ENCODE data around the gene NPR1. TPM values are rescaled to one million over a fixed set of nuclear protein-coding genes. Genes with fewer than 3 reads are reported as not detected.
A peak's percentile ranks its signal among the peaks of the same experiment; 100 is the strongest.
"Not testable (repeated sequence)": the region's sequence is repeated elsewhere in the genome, so short reads cannot be mapped to it uniquely, and the experiment has no call there.

NPR1 gene
- total RNA-seq, 1 donor from 2014 or later: 8.5 TPM

DNA sequence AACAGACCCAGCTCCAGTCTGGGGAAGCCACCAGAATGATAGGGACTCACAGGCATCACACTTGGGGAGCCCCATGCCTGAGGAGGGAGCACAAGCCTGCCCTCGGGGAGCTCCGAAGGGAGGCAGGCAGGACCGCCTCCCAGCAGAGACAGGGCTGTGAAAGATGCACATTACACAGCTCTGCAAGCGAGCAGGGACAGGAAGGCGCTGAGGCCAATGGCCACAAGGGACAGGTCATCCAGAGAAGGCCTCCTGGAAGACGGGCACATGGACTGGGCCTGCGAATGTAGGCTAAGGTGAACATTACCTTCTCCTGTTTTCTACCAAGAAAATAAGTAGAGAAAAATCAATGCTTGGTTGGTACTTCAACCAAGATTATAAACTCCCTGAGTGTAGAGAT, 4.2 kb downstream of the NPR1 start:
- DNase-seq: no peak

DNA sequence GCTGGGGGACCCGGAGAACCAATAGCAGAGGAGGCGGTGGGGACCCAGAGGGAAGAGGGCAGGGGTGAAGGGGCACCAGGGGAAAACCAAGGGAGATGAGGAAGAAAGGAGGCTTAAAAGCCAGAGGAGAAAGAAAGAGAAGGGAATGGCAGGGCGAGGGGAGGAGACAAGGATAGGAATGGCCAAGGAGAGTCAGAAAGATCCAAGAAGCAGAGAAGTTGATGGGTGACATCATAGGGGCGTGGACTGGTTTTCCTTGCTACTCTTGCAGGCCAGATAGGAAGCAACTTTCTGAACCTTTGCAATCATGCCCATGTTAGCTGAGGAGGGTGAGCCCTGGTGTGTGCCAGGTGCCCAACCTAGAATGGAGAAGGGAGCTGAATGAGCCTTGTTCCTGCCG, 5.4 kb downstream of the NPR1 start:
- no peak for DNase-seq

DNA sequence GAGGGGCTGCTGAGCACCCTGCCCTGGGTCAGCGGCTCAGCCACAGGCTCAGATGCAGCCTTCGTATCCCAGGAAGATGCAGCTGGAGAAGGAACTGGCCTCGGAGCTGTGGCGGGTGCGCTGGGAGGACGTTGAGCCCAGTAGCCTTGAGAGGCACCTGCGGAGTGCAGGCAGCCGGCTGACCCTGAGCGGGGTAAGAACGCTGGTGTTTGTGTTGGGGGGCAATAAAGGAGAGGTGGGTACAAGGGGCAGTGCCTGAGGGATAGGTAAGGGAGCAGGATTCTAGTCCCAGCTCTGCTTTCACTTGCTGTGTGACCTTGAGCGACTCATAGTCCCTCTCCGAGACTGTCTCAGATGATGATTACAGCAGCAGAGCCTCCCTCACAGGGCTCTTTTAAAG, 6.4 kb downstream of the NPR1 start:
- no peak for DNase-seq

DNA sequence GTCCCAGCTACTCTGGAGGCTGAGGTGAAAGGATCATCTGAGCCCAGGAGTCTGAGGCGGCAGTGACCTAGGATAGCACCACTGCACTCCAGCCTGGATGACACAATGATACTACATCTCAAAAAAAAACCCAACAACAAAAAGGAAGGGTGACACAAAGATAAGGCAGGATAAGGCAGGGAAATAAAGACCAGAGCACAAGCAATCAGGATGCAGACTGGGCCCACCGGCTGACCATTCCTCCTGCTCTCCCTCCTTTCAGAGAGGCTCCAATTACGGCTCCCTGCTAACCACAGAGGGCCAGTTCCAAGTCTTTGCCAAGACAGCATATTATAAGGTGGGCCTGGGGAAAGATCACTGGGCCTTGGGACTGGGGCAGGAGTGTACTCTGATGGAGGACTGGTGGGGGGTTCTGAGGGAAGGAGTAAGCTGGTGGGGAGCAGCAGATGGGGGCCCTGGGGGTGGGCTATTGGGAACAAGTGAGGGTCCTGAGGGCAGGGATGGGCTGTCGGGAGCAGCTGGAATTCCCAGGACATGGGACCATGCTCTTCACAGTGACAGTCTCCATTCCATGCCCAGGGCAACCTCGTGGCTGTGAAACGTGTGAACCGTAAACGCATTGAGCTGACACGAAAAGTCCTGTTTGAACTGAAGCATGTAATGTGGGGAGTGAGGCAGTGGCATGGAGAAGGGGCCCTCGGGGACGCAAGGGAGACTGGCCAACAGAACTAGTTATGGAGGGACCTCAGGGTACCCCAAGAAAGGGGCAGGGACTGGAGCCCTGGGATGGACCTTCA, 7.3 kb downstream of the NPR1 start:
- DNase-seq: no peak

DNA sequence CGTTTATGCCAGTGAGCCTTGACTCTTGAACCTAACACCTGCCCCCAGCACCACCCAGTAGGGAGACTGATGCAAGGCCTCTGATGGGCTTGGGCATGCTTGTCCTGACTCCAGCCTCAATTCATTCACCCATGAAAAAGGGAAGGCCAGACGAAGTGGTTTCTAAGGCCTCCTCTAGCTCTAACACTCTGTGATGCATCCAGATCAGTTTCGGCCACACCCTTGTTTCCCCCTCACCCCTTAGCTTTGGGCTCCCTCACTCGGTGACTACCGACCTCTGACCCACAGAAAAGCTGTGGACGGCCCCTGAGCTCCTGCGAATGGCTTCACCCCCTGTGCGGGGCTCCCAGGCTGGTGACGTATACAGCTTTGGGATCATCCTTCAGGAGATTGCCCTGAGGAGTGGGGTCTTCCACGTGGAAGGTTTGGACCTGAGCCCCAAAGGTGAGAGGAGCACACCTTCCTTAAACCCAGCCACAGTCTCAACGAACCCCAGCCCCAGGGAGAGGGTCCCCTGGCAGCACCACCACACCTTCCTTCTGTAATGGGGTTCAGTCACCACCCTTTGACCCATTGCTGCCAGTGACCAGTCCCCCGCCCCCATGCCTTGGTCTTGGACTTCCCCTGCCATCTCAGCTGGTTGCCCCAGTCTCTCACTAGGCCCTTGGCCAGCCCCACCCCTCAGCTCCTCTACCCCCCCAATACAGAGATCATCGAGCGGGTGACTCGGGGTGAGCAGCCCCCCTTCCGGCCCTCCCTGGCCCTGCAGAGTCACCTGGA, 9.0 kb downstream of the NPR1 start:
- no peak for DNase-seq

DNA sequence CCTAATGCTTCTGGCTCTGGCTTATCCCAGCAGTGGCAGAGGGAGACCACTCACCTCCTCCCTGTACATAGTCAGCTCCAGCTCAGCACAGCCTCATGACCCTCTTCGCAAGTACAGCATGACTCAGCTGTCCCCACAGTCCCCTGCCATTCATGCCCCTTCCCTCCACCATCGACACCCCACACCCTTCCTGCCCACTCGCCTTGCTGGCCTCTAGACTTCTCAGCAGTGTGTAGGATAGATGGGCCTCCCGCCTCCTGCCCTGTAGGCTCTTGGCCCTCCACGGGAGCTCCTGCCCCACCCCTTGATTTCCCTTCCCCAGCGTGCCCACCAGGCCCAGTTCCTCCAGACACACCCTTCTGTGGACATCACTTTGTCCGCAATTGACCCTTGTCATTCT, 9.8 kb downstream of the NPR1 start:
- DNase-seq: no peak

DNA sequence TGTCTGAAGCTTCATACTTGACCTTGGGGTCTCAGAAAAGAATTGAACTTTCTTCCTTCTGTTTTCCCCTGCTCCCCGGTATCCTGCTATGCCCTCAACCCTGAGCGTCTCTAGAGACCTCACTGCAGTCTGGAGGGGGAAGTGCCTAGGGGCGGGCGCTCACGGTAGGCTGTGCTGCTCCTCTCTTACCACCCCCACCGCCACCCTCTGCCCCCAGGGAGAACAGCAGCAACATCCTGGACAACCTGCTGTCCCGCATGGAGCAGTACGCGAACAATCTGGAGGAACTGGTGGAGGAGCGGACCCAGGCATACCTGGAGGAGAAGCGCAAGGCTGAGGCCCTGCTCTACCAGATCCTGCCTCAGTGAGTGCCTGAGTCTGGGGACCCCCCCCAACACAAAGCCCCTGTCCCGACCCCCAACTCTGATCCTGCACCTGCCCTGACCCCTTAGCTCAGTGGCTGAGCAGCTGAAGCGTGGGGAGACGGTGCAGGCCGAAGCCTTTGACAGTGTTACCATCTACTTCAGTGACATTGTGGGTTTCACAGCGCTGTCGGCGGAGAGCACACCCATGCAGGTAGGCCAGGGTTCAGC, 10.3 kb downstream of the NPR1 start:
- no peak for DNase-seq

DNA sequence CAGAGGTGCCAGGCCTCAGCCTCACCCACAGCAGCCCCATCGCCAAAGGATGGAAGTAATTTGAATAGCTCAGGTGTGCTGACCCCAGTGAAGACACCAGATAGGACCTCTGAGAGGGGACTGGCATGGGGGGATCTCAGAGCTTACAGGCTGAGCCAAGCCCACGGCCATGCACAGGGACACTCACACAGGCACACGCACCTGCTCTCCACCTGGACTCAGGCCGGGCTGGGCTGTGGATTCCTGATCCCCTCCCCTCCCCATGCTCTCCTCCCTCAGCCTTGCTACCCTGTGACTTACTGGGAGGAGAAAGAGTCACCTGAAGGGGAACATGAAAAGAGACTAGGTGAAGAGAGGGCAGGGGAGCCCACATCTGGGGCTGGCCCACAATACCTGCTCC, 15.0 kb downstream of the NPR1 start:
- no peak for DNase-seq

DNA sequence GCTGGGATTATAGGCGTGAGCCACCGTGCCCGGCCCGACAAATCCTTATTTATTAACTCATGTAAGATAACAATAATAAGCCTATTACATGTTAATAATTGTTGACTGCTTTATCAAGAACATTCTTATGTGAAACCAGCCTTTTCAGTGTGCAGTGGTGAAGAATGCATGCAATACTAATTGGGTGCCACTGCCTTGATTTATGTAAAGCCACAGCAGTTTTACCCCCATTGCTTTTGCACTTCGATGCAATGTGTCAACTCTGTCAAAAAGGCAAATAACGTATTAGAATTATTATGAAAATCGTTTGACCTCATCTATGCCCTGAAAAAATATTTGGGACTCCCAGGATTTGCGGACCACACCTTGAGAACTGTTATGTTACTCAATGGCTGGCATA, 18.3 kb downstream of the NPR1 start:
- no peak for DNase-seq

DNA sequence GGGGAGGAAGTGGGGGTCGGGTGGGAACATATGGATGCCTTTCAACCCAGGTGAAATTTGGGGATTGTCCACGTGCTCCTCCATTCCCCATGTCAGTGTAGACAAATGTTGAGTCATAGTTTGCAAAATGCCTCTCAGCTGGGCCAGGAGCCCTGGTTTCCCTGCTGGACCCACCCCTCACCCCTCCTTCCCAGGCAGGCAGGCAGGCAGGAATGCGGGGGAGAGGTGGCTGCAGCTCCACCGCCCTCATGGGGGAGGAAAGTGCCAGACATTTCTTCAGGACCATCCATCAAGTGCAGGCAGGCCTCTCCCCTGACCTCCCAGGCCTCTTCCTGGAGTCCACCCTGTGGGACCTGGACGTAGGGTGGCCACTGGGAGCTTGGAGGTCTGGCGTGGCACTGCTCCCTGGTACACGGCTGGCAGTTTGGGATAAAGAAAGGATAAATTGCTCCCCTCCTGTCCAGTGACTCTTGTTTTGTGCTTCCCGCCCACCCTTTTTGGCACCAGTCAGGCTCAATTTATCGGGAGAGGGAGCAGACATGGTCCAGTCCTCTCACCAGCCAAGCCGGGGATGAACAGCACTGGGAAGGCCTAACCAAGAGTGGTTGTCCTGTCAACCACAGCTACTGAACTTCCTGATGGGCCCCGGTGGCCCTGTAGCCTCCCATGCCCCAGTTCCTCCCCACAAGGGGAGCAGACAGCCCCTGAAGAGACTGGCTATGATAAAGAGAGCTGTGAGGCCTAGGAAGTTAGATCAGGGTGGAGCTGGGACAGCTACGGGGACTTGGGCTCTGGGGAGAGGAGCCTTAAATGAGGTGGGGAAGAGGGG, 18.9 kb downstream of the NPR1 start:
- DNase-seq: no peak

DNA sequence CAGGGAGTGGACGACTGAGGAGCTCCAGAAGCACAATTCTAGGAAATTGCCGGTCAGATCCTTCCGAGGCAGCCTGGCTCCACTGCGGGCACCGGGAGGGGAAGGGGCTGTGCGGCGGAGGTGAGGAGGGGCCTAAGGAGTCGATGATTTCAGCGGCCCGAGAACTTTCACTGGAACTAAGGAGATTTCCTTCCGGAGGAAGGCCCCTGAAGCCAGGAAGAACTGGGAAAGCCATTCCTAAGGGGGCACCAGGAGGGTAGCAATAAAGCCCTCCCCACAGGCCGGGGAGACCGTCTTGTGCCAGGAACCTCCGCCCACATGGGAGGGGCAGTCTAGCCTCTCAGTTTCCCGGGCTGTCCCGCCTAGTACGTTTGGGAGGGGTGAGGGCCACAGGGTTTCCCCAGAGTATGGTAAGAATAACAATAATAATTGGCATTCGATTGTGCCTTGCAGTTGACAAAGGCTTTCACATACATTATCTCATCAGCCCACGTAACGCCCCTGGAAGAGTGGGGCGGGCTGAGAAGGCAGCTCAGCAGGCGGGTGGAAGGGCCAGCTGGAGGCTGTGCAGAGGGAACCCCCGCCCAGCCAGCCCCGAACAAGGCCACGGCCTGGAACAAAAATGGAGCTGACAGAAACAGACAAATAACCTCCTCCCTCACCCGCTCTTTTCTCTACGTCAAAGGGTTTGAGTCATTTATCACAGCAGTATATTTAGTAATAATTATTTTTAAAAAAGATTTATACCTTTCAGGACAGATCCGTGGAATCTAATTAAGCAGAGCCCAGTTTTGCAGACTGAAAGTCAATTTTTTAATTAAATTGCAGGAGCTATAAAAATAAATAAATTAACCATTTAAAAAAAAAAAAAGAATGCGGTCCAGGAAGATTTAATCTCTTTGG, 19.8 kb downstream of the NPR1 start:
- peak; percentile 75 for DNase-seq

DNA sequence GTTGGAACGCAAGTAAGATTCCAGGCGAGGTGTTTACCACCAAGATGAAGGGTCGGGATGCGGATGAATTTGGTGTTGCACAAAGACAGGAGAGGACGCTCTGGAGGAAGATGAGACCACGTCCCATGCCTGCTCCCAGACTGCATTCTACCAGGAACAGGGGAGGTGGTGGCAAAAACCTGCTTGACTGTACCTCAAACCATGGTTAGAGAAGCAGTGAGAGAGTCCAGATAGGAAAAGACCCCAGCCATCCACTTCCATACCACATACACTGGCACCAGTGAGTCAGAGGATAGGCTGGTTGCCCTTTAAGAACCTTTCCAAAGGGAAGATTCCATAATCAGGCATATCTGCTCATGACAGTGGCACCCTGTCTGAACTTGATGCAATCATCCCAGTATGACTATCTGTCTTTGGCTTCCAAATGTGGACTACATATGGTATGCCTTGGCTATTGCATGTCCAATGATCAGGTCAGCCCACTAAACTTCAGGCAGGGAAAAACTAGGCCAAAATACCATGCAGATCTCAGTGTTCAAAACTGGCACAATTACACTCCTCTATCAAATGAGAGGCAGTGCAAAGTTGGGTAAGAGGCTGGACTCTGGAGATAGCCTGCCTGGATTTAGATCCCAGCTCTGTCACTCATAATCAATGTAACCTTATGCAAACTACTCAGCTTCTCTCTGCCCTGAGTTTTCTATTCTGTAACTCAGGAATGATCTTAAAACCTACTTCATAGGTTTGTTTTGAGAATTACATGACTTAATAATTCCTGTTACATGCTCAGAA, 20.6 kb downstream of the NPR1 start:
- DNase-seq: no peak

DNA sequence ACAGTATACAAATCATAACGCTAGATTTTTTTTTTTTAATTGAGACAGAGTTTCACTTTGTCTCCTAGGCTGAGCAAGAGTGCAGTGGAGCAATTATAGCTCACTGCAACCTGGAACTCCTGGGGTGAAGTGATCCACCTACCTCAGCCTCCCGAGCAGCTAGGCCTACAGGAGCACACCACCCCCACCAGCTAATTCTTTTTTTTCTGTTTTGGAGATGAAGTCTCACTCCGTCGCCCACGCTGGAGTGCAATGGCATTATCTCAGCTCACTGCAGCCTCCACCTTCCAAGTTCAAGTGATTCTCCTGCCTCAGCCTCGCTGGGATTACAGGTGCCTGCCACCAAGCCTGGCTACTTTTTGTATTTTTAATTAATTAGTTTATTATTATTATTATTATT, 21.3 kb downstream of the NPR1 start:
- DNase-seq: no peak

DNA sequence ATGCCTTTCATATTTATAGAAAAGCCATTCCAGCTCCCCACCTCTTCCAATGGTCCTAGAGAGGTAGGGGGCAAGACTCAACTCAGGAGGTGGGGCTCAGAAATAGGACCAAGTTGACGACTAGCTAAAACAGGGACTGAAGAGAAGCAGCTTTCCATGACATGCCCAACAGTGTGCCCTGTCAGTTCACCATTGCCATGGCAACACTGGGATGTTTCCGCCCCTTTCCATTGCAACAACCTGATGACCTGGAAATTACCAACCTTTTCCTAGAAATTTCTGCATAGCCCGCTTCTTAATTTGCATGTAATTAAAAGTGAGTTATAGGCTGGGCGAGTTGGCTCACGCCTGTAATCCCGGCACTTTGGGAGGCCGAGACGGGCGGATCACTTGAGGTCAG, 27.0 kb downstream of the NPR1 start:
- DNase-seq: no peak

DNA sequence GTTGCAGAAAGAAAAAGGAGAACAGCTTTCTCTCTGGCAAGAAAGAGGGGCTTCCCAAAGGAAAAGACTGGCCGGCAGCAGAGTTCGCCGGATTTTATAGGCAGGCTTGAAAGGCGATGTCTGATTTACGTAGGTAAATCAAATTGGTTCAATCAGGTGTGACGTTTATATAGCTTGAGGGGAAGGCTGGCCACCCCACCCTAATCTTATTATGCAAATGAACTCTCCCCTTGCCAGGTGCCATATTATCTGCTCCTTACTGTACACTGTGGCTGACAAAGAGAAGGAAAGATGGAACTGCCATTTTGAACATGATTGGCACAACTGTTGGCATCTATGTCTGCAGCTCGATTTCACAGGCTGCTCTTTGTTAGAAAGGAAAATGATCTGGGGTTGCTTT, 32.5 kb downstream of the NPR1 start:
- no peak for DNase-seq

DNA sequence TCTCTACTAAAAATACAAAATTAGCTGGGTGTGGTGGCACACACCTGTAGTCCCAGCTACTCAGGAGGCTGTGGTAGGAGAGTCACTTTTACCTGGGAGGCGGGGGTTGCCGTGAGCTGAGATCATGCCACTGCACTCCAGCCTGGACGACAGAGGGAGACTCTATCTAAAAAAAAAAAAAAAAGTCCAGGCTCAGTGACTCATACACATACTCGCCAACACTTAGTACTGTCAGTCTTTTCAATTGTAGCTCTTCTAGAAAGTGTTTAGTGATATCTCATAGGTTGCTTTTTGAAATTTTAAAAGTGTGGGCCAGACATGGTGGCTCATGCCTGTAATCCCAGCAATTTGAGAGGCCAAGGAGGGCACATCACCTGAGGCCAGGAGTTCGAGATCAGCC, 37.7 kb downstream of the NPR1 start:
- DNase-seq: not testable (repeated sequence)

DNA sequence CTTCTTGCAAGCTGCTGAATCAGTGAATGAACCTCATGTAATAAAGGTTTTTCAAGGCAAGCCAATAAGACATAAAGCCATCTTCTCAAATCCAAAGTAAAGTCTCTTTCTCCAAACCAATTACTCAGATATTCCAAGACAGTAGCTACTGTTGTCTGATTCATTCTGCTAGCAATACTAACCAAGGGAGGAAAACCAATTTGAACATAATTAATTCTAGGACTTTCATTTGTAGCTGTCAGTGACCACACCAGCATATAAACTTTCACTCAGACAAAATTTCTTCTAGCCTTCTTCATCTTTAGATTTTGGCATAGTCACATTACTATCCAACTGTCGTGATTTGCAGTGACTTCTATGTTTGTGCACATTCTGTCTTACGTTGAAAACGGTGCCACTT, 38.8 kb downstream of the NPR1 start:
- no peak for DNase-seq

DNA sequence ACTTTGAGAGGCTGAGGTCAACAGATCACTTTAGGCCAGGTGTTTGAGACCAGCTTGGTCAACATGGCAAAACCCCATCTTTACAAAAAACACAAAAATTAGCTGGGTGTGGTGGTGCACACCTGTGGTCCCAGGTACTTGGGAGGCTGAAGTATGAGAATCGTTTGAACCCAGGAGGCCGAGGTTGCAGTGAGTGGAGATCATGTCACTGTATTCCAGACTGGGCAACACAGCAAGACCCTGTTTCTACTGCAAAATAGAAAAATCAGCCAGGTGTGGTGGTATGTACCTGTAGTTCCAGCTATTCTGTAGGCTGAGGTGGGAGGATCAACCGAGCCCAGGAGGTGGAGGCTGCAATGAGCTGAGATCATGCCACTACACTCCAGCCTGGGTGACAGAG, 45.2 kb downstream of the NPR1 start:
- DNase-seq: no peak

DNA sequence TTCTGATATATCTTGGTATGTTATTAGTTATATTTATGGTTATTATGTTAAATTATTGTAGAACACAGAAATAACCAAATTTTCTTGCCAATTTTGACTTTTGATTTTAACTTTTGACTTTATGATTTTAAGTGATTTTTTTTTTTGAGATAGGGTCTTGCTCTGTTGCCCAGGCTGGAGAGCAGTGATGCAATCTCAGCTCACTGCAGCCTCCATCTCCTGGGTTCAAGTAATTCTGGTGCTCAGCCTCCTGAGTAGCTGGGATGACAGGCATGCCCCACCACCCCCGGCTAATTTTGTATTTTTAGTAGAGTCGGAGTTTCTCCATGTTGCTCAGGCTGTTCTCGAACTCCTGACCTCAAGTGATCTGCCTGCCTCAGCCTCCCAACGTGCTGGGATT, 46.1 kb downstream of the NPR1 start:
- DNase-seq: not testable (repeated sequence)

DNA sequence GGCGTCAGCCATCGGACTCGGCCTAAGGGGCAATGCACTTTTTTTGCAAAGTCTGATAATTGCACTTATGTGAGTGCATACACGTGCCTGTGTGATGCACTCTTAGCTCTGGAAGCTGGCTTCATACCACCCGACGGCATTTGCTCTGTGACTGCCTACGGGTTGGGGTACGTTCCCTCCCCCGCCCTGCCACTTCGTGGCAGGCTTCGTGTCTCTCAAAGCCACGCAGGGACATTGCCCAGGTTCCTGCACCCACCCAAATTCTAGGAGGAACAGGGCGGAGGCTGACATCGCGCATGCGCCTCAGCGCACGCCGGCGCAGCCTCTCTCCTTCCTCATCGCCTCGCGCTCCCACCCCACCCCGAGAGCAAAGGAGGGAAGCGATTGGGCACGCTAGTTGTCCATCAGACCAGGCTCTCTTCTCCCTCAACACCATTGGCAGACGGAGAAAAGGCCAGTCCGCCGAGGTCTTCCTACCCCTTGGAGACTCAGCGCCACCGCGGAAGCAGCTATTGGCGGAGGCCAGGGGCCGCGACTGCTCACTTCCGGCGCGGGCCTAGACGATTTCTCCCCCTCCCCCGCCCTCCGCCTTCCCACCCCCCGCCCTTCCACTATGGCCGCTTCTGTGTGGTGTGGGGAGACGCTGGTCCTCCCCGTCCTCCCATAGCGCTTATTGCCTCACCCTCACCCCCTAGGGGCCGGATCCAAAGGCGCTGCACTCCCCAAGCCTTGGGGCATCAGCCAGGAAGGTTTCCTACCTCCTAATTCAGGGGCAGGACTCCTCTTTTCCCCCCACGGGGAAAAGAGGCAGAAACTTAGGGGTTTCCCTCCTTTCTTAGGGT, 49.2 kb downstream of the NPR1 start, which contains the start of gene INTS3:
INTS3 (plus strand) TSS at position 588 of the 842 bp plus-strand sequence. CDS start 585 bp downstream, outside the sequence.
- DNase-seq: peak; percentile 100

Measured in tongue (tissue), 2 donors.